M059J (cell line): ENCODE measurements around the gene PATE1. TPM values are rescaled to one million over a fixed set of nuclear protein-coding genes. Genes with fewer than 3 reads are reported as not detected.
"Not testable (repeated sequence)": the region's sequence is repeated elsewhere in the genome, so short reads cannot be mapped to it uniquely, and the experiment has no call there.

Experiments used
- DNase-seq: peaks from one replicate; pipeline ENCODE4 v3.0.0-alpha.2; 2012; ENCODE audit warnings: low read depth
- total RNA-seq: library from RNA; depleted of rRNA; stranded (reverse); fragments of >200 nt; shearing (Covaris generic); gene quantifications from 2 replicates; pipeline ENCODE4 v1.2.3, GENCODE V29; 2014; rRNA removed

Gene PATE1
- not detected in 2 replicates for total RNA-seq

- DNase-seq, result no peak
Measured at GRCh38 chr11:125745979-125746378, at the start of gene PATE1. TSS of gene PATE1 (plus strand) at chr11:125746279. CDS start at chr11:125746305, 26 bp downstream.

GRCh38 chr11:125701018-125701610 is 45.0 kb upstream of the PATE1 start:
- DNase-seq, result no peak

DNA sequence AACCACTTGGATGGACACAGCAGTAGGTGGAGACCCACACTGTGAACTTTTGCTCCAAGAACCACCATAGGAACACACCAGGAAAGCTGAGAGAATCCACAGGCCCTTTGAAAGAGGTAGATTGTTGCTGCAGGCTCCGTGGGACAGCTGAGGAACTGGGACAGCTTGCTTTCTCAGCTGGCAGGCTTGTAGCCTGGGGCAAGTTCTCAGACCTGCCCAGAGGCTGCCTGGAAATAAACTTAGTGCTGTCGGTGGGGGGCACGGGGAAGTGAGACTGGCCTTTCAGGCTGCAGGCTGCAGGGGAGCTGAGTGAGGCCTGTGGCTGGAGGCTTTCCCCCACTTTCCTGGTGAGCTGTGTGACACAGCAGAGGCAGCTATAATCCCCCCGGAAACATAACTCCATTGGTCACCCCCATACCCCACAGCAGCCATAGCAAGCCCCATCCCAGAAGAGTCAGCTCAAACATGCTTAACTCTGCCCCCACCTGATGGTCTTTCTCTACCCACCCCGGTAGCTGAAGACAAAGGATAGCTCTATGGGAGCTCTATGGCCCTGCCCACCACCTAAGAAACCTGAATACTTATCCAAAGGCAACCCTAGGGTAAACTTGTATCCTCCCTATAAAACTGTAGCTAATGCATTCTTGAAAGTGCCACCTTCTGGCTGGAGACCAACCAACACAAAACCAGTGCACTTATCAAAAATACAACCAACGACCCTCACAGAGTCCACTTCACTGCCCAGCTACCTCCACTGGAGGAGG is 44.0 kb upstream of the PATE1 start:
- no peak for DNase-seq

GRCh38 chr11:125704686-125705085 is 41.4 kb upstream of the PATE1 start:
- not testable (repeated sequence) for DNase-seq

DNA sequence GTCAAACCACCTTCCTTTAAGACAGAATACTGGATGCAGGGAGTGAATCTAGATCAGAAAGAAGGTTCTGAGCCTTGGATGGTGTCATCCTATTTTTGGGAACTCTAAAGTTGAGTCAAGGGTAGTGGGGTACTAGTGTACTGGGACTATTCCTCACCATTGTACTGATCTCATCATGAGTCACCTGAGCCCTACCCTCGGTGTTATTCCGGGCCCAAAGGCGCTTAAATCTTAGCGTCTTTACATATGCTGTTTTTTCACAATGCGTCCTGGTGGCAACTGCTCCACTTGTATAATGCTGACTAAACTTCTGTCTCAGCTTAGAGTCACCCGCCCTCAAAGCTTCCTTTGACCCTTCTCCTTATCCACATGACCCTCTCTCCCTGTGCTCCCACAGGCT is 25.3 kb upstream of the PATE1 start:
- DNase-seq, result peak; percentile 80

- DNase-seq, result peak; percentile 40
Measured at GRCh38 chr11:125724125-125724524, 22.0 kb upstream of the PATE1 start.

GRCh38 chr11:125728969-125729368 is 17.1 kb upstream of the PATE1 start:
- no peak for DNase-seq

DNA sequence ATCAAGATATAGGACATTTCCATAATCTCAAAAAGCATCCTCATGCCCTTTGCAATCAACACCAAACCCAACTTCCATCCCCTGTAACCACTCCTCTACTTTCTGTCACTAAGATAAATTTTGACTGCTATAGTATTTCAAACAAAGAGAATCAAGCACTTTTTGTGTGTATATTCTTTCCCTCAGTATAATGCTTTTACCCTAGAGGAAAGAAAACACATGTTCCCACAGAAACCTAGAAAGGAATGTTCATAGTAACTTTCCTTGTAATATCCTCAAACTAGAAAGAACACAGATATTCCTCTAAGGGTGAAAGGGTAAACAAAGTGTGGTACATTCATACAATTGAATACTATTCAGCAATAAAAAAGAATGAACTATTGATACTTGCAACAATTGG is 5.5 kb upstream of the PATE1 start:
- DNase-seq, result no peak

DNA sequence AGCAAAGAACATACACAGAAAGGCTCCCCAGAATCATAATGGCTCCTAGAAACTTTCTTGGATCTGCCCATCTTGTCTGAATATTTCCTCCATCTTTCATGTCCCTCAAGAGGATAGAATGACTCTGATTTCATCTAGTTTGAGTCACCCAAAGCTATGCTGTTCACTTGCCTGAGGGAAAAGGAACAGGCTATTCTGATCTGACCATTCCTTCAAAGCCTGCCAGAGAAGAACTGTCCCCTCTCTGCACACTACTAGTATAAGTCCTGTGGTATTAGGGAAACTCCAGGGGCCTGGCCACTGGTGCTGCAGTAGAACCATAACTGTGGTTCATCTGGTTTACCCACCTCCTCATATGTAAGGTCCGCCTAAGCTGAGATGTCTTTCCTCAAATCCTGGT is 2.4 kb upstream of the PATE1 start:
- peak; percentile 8 for DNase-seq

GRCh38 chr11:125750629-125751028 is 4.5 kb downstream of the PATE1 start:
- no peak for DNase-seq

- no peak for DNase-seq
Measured at GRCh38 chr11:125756050-125756449, 10.0 kb downstream of the PATE1 start.

GRCh38 chr11:125762445-125762844 is 16.4 kb downstream of the PATE1 start:
- no peak for DNase-seq

- no peak for DNase-seq
Measured at GRCh38 chr11:125763483-125763882, 17.4 kb downstream of the PATE1 start.

- DNase-seq, result no peak
Measured at GRCh38 chr11:125766251-125766650, 20.2 kb downstream of the PATE1 start.

GRCh38 chr11:125768336-125769046 is 22.4 kb downstream of the PATE1 start:
- no peak for DNase-seq

- no peak for DNase-seq
Measured at GRCh38 chr11:125770583-125770982, 24.5 kb downstream of the PATE1 start.

DNA sequence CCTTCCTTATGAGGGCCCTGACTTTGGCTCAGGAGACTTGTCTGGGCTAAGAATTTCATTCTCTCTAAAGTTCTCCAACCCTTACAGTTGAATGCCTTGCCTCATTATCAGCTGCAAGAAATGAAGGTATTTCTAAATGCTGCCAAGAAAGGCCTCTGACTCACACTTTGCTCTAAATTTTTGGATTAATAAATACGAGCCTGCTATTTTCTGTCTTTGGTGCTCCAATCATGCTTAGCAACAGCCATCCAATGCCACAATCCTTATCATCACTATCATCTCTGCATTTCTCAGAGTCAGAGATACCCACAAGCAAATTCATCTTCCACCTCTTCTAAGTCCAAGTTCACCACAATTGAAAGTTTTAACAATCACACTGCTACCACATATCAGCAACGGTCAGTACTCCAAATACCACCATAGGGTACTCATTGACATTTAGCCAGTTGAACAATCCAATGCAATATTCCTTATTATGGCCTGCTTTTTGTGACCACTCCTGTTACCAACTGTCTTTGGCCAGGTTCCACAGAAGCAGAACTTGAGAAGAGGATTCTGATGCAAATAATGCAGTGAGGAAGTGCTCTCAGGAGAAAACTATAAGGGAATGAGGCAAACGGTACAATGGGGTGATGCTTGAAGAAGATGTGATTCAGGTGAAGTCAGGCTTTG is 26.9 kb downstream of the PATE1 start:
- DNase-seq, result peak; percentile 92

DNA sequence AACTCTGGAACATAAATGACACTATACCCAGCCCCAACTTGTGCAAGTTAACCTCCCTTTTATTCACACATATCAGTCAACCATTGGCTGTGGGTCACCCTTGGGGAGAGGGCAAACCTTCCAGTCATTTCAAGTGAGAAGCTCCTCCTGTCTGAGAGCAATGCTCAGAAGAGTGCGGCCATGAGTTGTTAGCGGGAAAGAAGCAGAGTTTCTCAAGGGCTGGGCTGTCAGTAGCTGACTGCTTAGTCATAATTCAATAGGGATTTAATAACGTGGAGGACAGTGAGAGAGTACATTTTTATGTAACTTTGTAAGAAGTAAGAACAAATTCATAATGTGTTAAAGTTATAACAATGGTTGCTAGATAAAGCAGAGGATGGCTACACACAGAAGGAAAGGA is 27.4 kb downstream of the PATE1 start:
- DNase-seq, result peak; percentile 54

GRCh38 chr11:125777309-125777708 is 31.2 kb downstream of the PATE1 start:
- DNase-seq, result peak; percentile 87

DNA sequence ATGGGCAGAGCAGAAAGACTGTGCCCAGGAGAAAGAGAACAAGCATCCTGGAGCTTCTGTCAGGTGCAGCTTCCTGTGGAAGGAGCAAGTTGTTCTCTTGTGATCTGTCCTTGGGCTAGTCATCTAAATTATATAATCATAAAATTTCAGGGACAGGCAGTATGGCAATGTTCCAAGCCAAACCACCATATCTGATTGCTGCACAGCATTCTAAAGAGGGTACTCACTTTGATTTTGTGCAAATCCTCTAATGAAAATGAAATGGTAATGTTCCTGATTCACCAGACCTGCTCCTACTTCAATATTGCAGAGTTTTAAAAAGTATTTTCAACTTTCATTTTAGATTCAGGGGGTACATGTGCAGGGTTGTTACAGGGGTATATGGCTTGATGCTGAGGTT is 32.6 kb downstream of the PATE1 start, which contains the start of gene PATE2:
Gene PATE2, minus strand, starts transcription at position 101 of the 400 bp plus-strand sequence. Its CDS starts 55 bp downstream, at position 46.
- DNase-seq, result peak; percentile 33

DNA sequence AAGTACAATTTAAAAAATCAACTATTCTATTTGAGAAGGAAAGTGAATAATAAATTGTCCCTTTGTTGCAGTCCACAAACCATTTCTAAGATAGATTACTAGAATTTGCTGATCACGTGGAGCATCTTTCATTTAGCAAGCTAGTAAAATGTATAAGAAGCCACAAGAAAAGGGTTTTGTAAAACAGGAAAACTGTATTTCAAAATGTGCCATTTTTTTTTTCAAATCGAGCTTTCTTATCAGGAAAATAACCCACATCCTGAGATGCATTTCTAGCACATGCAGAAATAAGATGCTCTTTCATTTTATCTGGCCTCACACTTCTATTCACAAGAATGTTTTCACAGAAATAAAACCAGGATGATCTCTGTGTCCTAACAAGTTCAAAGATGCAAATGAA is 38.6 kb downstream of the PATE1 start:
- DNase-seq, result no peak

GRCh38 chr11:125787827-125788226 is 41.7 kb downstream of the PATE1 start, which contains the start of gene PATE3:
TSS of gene PATE3 (plus strand) at chr11:125788127. CDS start at chr11:125788152, 25 bp downstream.
- DNase-seq, result no peak
